ENCODE data around the gene CTNNA3.

The CTNNA3 gene

DNA sequence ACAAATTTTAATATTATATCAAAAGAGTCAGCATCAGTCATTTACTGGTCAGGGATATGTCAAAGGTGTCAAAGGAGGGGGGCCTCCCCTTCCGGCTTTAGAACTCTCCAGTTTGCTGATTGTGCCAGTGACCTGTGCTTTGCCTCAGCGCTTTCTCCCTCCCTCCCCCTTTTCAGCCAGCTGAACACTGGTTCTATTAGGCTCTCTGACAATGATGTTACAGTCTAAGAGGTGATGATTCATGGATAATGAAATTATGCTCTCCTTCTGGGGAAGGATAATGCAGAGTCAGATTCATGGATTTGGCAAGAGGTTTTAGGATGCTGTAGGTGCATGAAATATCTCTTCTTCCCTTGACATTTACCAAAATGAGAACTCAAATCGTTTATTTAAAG, 764.0 kb downstream of the CTNNA3 start:
- Histone ChIP-seq H3K4me3 (no peak overlapping the region), H3K9me3 (no peaks in the 10 kb centered on the region), H3K36me3 (no peaks in the 10 kb centered on the region), H3K27ac (no peak overlapping the region), H3K4me1 (no peaks in the 10 kb centered on the region), H3K9ac (no peak overlapping the region), H3K4me2 (no peak overlapping the region), H3K27me3 (peaks cover 27% of the 10 kb centered on the region), H4K20me1 (no peaks in the 10 kb centered on the region)
- no peak for TF ChIP-seq Cebpa-rat (IDR thresholded peaks at IDR 0.05)

DNA sequence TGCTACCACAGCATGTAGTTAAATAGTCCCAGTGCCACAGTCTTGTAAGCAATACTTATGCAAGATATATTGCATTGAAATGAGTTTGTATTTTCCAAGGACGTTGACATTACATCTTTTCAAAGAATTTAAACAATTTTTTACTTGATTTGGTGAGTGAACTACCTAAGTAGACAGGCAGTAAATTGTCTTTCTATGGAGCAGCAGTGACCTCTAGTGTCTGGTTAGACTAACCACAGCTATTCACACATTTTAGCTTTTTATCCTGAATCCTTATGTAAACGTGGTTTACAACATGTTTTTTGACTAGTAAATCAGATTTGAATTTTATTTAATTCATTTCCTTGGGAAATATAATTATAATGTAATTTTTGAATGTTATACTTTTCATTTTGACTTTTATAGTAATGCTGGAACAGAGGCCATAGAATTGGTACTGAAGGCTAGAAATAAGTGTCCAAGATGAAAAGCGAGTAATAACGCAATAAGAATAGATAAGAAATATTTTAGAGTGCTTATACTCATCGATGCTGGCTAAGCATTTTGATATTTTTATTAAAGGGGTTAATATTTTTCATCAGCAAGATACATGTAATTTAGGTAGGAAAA, 764.6 kb downstream of the CTNNA3 start:
- no peaks in the 10 kb centered on the region for H3K36me3 ChIP-seq
- H3K27me3 ChIP-seq = peaks cover 29% of the 10 kb centered on the region
- no peak overlapping the region for H3K4me3 ChIP-seq
- no peaks in the 10 kb centered on the region for H3K4me1 ChIP-seq
- H3K27ac ChIP-seq = no peak overlapping the region
- no peak for TF ChIP-seq Cebpa-rat (IDR thresholded peaks at IDR 0.05)
- H3K9me3 ChIP-seq = no peaks in the 10 kb centered on the region
- no peaks in the 10 kb centered on the region for H4K20me1 ChIP-seq
- no peak overlapping the region for H3K4me2 ChIP-seq
- no peak overlapping the region for H3K9ac ChIP-seq

DNA sequence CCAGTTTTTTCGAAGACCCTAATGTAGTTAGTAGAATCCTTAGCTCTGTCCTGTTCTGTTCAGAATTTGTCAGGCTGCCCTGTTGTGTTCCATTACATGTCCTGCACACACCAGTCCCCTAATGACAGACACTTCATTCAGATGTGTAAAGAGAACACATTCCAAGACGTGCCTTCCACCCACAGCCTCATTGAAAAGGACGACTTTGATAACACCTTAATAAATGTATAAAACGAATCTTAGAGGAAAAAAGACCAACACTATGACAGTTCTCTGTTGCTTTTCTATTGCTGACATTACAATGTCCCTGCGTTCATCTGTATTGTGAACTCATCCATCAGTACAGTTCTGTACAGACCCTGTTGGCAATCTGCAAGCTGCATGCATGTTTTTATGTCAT, 766.6 kb downstream of the CTNNA3 start:
- no peaks in the 10 kb centered on the region for H3K9me3 ChIP-seq
- no peaks in the 10 kb centered on the region for H3K36me3 ChIP-seq
- no peak overlapping the region for H3K4me2 ChIP-seq
- H3K4me3 ChIP-seq = no peak overlapping the region
- 0 out of 2 replicates have a peak, but pooled peaks cover 5% of the 10 kb centered on the region for H3K4me1 ChIP-seq
- TF ChIP-seq Cebpa-rat (IDR thresholded peaks at IDR 0.05) = no peak
- H4K20me1 ChIP-seq = no peaks in the 10 kb centered on the region
- H3K27ac ChIP-seq = no peak overlapping the region
- no peak overlapping the region for H3K9ac ChIP-seq
- peaks cover 29% of the 10 kb centered on the region for H3K27me3 ChIP-seq

DNA sequence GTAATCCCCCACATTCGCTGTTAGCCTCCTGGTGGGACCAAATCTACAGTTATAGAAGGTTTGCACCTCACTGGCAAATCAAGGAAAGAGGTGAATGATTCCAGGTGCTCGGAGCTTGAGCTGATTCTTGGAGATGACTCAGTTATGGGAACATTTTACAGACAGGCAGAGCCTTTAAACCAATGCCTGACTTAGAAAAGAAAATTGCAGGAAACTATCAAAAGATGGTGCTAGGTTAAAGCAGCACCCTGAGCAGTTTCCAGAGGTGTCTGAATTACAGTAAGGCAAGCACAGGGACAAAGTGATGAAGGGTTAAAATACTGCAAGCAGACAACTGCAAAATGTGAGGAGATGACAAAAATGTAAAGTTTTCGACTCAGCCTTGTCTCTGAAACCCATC, 767.2 kb downstream of the CTNNA3 start:
- no peak overlapping the region for H3K4me3 ChIP-seq
- no peak overlapping the region for H3K27ac ChIP-seq
- H3K9ac ChIP-seq = no peak overlapping the region
- peaks cover 29% of the 10 kb centered on the region for H3K27me3 ChIP-seq
- H3K4me2 ChIP-seq = no peak overlapping the region
- no peaks in the 10 kb centered on the region for H3K36me3 ChIP-seq
- no peaks in the 10 kb centered on the region for H3K9me3 ChIP-seq
- TF ChIP-seq Cebpa-rat (IDR thresholded peaks at IDR 0.05) = no peak
- 0 out of 2 replicates have a peak, but pooled peaks cover 5% of the 10 kb centered on the region for H3K4me1 ChIP-seq
- no peaks in the 10 kb centered on the region for H4K20me1 ChIP-seq

DNA sequence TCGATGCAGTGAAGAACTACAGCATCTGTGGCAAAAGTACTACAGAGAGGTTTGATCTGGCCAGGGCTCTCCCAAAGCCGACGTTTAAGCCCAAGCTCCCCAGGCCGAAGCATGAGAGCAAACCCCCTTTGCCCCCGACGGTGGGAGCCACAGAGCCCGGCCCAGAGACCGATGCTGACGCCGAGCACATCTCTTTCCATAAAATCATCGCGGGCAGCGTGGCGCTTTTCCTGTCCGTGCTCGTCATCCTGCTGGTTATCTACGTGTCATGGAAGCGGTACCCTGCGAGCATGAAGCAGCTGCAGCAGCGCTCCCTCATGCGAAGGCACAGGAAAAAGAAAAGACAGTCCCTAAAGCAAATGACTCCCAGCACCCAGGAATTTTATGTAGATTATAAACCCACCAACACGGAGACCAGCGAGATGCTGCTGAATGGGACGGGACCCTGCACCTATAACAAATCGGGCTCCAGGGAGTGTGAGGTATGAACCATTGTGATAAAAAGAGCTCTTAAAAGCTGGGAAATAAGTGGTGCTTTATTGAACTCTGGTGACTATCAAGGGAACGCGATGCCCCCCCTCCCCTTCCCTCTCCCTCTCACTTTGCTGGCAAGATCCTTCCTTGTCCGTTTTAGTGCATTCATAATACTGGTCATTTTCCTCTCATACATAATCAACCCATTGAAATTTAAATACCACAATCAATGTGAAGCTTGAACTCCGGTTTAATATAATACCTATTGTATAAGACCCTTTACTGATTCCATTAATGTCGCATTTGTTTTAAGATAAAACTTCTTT, 767.8 kb downstream of the CTNNA3 start:
- Histone ChIP-seq H3K4me3 (no peak overlapping the region), H3K27ac (no peak overlapping the region), H3K27me3 (peaks cover 29% of the 10 kb centered on the region), H3K4me1 (0 out of 2 replicates have a peak, but pooled peaks cover 5% of the 10 kb centered on the region), H4K20me1 (no peaks in the 10 kb centered on the region), H3K36me3 (no peaks in the 10 kb centered on the region), H3K9me3 (no peaks in the 10 kb centered on the region), H3K9ac (no peak overlapping the region), H3K4me2 (no peak overlapping the region)
- TF ChIP-seq Cebpa-rat (IDR thresholded peaks at IDR 0.05) = no peak

DNA sequence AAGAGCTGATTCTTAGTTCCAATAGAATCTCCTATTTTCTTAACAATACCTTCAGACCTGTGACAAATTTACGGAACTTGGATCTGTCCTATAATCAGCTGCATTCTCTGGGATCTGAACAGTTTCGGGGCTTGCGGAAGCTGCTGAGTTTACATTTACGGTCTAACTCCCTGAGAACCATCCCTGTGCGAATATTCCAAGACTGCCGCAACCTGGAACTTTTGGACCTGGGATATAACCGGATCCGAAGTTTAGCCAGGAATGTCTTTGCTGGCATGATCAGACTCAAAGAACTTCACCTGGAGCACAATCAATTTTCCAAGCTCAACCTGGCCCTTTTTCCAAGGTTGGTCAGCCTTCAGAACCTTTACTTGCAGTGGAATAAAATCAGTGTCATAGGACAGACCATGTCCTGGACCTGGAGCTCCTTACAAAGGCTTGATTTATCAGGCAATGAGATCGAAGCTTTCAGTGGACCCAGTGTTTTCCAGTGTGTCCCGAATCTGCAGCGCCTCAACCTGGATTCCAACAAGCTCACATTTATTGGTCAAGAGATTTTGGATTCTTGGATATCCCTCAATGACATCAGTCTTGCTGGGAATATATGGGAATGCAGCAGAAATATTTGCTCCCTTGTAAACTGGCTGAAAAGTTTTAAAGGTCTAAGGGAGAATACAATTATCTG, 768.6 kb downstream of the CTNNA3 start:
- no peak overlapping the region for H3K4me3 ChIP-seq
- TF ChIP-seq Cebpa-rat (IDR thresholded peaks at IDR 0.05) = no peak
- no peaks in the 10 kb centered on the region for H3K36me3 ChIP-seq
- H3K4me1 ChIP-seq = 0 out of 2 replicates have a peak, but pooled peaks cover 5% of the 10 kb centered on the region
- H3K9me3 ChIP-seq = no peaks in the 10 kb centered on the region
- no peak overlapping the region for H3K4me2 ChIP-seq
- no peaks in the 10 kb centered on the region for H4K20me1 ChIP-seq
- peaks cover 29% of the 10 kb centered on the region for H3K27me3 ChIP-seq
- no peak overlapping the region for H3K9ac ChIP-seq
- no peak overlapping the region for H3K27ac ChIP-seq

DNA sequence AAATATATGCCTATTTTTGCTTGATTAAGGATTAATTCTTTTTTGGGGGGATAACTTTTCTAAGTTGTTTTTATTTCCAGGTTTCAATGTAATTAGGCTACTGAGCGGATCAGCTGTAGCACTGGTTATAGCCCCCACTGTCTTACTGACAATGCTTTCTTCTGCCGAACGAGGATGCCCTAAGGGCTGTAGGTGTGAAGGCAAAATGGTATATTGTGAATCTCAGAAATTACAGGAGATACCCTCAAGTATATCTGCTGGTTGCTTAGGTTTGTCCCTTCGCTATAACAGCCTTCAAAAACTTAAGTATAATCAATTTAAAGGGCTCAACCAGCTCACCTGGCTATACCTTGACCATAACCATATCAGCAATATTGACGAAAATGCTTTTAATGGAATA, 769.2 kb downstream of the CTNNA3 start:
- Histone ChIP-seq H3K36me3 (no peaks in the 10 kb centered on the region), H4K20me1 (no peaks in the 10 kb centered on the region), H3K9me3 (no peaks in the 10 kb centered on the region), H3K4me2 (no peak overlapping the region), H3K9ac (no peak overlapping the region), H3K4me1 (0 out of 2 replicates have a peak, but pooled peaks cover 5% of the 10 kb centered on the region), H3K27me3 (peaks cover 29% of the 10 kb centered on the region), H3K27ac (no peak overlapping the region), H3K4me3 (no peak overlapping the region)
- TF ChIP-seq Cebpa-rat (IDR thresholded peaks at IDR 0.05) = no peak

DNA sequence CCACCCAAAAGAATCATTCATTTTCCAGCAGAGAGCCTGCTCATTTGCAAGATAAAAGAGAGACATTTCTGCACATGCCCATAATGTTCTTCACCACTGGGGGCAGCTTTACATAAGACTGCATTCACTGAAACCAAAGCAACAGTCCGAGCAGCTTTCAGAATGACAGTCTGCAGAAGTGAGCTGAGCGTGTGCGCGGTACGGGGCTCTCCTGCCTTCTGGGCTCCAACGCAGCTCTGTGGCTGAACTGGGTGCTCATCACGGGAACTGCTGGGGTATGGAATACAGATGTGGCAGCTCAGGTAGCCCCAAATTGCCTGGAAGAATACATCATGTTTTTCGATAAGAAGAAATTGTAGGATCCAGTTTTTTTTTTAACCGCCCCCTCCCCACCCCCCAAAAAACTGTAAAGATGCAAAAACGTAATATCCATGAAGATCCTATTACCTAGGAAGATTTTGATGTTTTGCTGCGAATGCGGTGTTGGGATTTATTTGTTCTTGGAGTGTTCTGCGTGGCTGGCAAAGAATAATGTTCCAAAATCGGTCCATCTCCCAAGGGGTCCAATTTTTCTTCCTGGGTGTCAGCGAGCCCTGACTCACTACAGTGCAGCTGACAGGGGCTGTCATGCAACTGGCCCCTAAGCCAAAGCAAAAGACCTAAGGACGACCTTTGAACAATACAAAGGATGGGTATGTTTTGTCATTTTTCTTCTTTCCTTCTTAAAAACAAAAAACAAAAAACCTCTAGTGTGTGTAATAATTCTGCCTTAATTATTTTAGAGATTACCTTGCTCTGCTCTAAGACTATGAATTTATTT, 769.9 kb downstream of the CTNNA3 start, which contains the start of gene LRRTM3:
Gene LRRTM3 (plus strand): TSS at position 141 of the 820 bp plus-strand sequence.
- H3K9ac ChIP-seq = no peak within 1 kb of the TSS
- H3K4me3 ChIP-seq = no peak within 1 kb of the TSS; the same call in 1 of the 2 replicates
- no peaks in the 10 kb centered on the region for H4K20me1 ChIP-seq
- TF ChIP-seq Cebpa-rat (IDR thresholded peaks at IDR 0.05) = no peak
- H3K9me3 ChIP-seq = no peaks in the 10 kb centered on the region
- H3K4me2 ChIP-seq = peak within 1 kb of the TSS; percentile 55
- 0 out of 2 replicates have a peak, but pooled peaks cover 5% of the 10 kb centered on the region for H3K4me1 ChIP-seq
- peaks cover 29% of the 10 kb centered on the region for H3K27me3 ChIP-seq
- H3K27ac ChIP-seq = no peak within 1 kb of the TSS
- H3K36me3 ChIP-seq = no peaks in the 10 kb centered on the region

DNA sequence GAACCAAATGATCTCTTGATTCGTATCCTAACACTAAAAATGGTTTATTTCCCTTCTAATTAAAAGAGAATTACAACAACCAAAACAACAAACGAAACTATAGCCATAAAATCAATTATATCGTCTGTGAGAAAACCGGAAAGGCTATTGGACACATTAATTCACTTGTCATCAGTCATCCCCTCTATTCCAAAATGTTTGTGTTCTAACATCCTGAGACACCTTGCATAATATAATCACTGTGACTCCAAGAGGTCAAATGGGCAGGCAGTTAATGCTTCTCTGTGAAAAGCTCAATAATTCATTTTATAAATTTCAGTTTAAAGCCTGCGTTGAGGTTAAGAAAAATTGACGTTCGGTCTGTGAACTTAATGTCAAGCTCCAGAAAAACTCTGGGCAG, 770.6 kb downstream of the CTNNA3 start:
- H3K27me3 ChIP-seq = peaks cover 29% of the 10 kb centered on the region
- no peak overlapping the region for H3K4me3 ChIP-seq
- no peak overlapping the region for H3K4me2 ChIP-seq
- H3K4me1 ChIP-seq = 0 out of 2 replicates have a peak, but pooled peaks cover 5% of the 10 kb centered on the region
- H4K20me1 ChIP-seq = no peaks in the 10 kb centered on the region
- no peak for TF ChIP-seq Cebpa-rat (IDR thresholded peaks at IDR 0.05)
- H3K36me3 ChIP-seq = no peaks in the 10 kb centered on the region
- no peaks in the 10 kb centered on the region for H3K9me3 ChIP-seq
- no peak overlapping the region for H3K27ac ChIP-seq
- no peak overlapping the region for H3K9ac ChIP-seq

Data from BLaER1 (cell line).